ENCODE data around the gene ZDHHC11B.

- TF ChIP-seq TAF1 (IDR thresholded peaks at IDR 0.05; ENCODE audit: low read depth) (no peak), EP300 (IDR thresholded peaks at IDR 0.05; ENCODE audit: borderline replicate concordance) (no peak), RAD21 (IDR thresholded peaks at IDR 0.05; ENCODE audit: low read depth) (no peak), FOXM1 (IDR thresholded peaks at IDR 0.05; ENCODE audit: borderline replicate concordance, low read depth) (no peak)
Measured at GRCh38 chr5:756865-757345, 27.6 kb downstream of the ZDHHC11B start.
